Thoracic aorta (tissue), 2 donors: Measurements from ENCODE around the gene CREB5. TPM values are rescaled to one million over a fixed set of nuclear protein-coding genes. Genes with fewer than 3 reads are reported as not detected.

Source experiments
- ATAC-seq: fragments of 150-250 bp; one replicate; pipeline ENCODE4 v1.8.0; 2017; ENCODE audit warnings: low read depth; ENCODE audit not compliant: insufficient number of reproducible peaks, low FRiP score
- DNase-seq: peaks from one replicate; pipeline ENCODE4 v3.0.0-alpha.2; 2020; ENCODE audit warnings: low spot score
- H3K27ac ChIP-seq, 2 donors: fragments of 200-600 bp; sonication (generic); 1 replicate in 1 of 2; 2 replicates in 1 of 2; pipeline ENCODE4 v1.5.1; 2016; ENCODE audit warnings: mild to moderate bottlenecking in 2 of 2, moderate library complexity in 2 of 2
- H3K27me3 ChIP-seq: fragments of 200-600 bp; sonication (generic); replicated peaks from 2 replicates; pipeline ENCODE4 v1.6.0; 2016; ENCODE audit warnings: mild to moderate bottlenecking; ENCODE audit not compliant: insufficient read depth
- H3K36me3 ChIP-seq: fragments of 200-600 bp; sonication (generic); one replicate; pipeline ENCODE4 v1.5.1; 2016
- H3K4me1 ChIP-seq, 2 donors: fragments of 200-600 bp; sonication (generic); 1 replicate in 1 of 2; 2 replicates in 1 of 2; pipeline versions ENCODE4 v1.5.1 to v1.6.0; 2016; ENCODE audit warnings: low read depth in 2 of 2, mild to moderate bottlenecking in 1 of 2; ENCODE audit not compliant: control insufficient read depth in 1 of 2
- H3K4me3 ChIP-seq: fragments of 200-600 bp; sonication (generic); 2 replicates; pipeline ENCODE4 v1.5.1; 2016; ENCODE audit warnings: mild to moderate bottlenecking
- H3K9me3 ChIP-seq: fragments of 200-600 bp; sonication (generic); 2 replicates; pipeline ENCODE4 v1.5.1; 2016
- total RNA-seq, 2 donors: library from RNA; depleted of rRNA; stranded (reverse); fragments of >200 nt; gene quantifications; one replicate each; pipeline versions ENCODE4 v1.1.0 to v1.2.3, GENCODE V29; 2016
- TF ChIP-seq, protein P1 (sequence below): fragments of 200-600 bp; sonication (generic); IDR thresholded peaks from one replicate; pipeline ENCODE4 v1.5.1; 2019; ENCODE audit warnings: antibody characterized with exemption

Gene CREB5
- total RNA-seq, 2 donors from 2014 or later: 44.4 to 49.1 TPM

DNA sequence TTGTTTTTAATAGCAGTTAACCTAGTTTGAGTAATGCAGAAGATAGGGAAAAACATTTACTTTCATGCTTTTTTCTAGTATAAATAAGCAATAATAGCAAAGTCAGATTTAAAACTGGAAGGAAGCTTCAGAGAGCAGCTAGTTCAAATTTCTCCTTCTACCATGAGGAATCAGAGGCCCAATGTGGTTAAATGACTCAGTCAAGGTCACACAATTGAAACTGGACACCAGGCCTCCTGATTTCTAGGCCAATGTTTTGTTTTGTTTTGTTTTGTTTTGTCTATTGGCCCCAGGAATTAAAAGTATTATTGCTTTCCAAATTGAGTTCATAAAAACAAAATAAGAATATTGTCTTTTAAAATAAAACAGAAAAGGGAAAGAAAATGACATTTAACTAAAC lies 423.5 kb downstream of the CREB5 start:
- Histone ChIP-seq H3K4me3 (no peak overlapping the region), H3K9me3 (no peaks in the 10 kb centered on the region), H3K36me3 (no peaks in the 10 kb centered on the region), H3K27me3 (no peaks in the 10 kb centered on the region), H3K4me1 (no peaks in the 10 kb centered on the region), H3K27ac (no peak overlapping the region)
- ATAC-seq (no peak), DNase-seq (no peak)
- TF ChIP-seq, protein P1, sequence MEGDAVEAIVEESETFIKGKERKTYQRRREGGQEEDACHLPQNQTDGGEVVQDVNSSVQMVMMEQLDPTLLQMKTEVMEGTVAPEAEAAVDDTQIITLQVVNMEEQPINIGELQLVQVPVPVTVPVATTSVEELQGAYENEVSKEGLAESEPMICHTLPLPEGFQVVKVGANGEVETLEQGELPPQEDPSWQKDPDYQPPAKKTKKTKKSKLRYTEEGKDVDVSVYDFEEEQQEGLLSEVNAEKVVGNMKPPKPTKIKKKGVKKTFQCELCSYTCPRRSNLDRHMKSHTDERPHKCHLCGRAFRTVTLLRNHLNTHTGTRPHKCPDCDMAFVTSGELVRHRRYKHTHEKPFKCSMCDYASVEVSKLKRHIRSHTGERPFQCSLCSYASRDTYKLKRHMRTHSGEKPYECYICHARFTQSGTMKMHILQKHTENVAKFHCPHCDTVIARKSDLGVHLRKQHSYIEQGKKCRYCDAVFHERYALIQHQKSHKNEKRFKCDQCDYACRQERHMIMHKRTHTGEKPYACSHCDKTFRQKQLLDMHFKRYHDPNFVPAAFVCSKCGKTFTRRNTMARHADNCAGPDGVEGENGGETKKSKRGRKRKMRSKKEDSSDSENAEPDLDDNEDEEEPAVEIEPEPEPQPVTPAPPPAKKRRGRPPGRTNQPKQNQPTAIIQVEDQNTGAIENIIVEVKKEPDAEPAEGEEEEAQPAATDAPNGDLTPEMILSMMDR: no peak

- Histone ChIP-seq H3K36me3 (no peaks in the 10 kb centered on the region), H3K27ac (no peak overlapping the region), H3K9me3 (no peaks in the 10 kb centered on the region), H3K4me1 (no peaks in the 10 kb centered on the region), H3K27me3 (no peaks in the 10 kb centered on the region), H3K4me3 (no peak overlapping the region)
- TF ChIP-seq, protein P1: no peak
- DNase-seq (no peak), ATAC-seq (no peak)
Observed at GRCh38 chr7:28836716-28837115, 424.4 kb downstream of the CREB5 start.

- no peaks in the 10 kb centered on the region for H3K9me3 ChIP-seq
- H3K36me3 ChIP-seq: no peaks in the 10 kb centered on the region
- DNase-seq (no peak), ATAC-seq (no peak)
- H3K27ac ChIP-seq: no peak overlapping the region
- TF ChIP-seq, protein P1: no peak
- H3K4me3 ChIP-seq: no peak overlapping the region
- H3K27me3 ChIP-seq: no peaks in the 10 kb centered on the region
- H3K4me1 ChIP-seq: no peaks in the 10 kb centered on the region
Observed at GRCh38 chr7:28837216-28837615, 424.9 kb downstream of the CREB5 start.

GRCh38 chr7:28840592-28840995 lies 428.3 kb downstream of the CREB5 start:
- H3K36me3 ChIP-seq: no peaks in the 10 kb centered on the region
- no peaks in the 10 kb centered on the region for H3K27me3 ChIP-seq
- TF ChIP-seq, protein P1: peak; percentile 31
- H3K4me3 ChIP-seq: no peak overlapping the region
- DNase-seq (no peak), ATAC-seq (no peak)
- no peaks in the 10 kb centered on the region for H3K9me3 ChIP-seq
- H3K4me1 ChIP-seq: no peaks in the 10 kb centered on the region
- no peak overlapping the region for H3K27ac ChIP-seq

- H3K4me3 ChIP-seq: no peak overlapping the region
- no peaks in the 10 kb centered on the region for H3K9me3 ChIP-seq
- H3K4me1 ChIP-seq: no peaks in the 10 kb centered on the region
- no peaks in the 10 kb centered on the region for H3K27me3 ChIP-seq
- ATAC-seq: no peak
- no peaks in the 10 kb centered on the region for H3K36me3 ChIP-seq
- no peak for DNase-seq
- no peak overlapping the region for H3K27ac ChIP-seq
- TF ChIP-seq, protein P1: no peak
Observed at GRCh38 chr7:28841766-28842165, 429.4 kb downstream of the CREB5 start.
